Measurements from ENCODE around the gene SEPHS1.

The SEPHS1 gene

DNA sequence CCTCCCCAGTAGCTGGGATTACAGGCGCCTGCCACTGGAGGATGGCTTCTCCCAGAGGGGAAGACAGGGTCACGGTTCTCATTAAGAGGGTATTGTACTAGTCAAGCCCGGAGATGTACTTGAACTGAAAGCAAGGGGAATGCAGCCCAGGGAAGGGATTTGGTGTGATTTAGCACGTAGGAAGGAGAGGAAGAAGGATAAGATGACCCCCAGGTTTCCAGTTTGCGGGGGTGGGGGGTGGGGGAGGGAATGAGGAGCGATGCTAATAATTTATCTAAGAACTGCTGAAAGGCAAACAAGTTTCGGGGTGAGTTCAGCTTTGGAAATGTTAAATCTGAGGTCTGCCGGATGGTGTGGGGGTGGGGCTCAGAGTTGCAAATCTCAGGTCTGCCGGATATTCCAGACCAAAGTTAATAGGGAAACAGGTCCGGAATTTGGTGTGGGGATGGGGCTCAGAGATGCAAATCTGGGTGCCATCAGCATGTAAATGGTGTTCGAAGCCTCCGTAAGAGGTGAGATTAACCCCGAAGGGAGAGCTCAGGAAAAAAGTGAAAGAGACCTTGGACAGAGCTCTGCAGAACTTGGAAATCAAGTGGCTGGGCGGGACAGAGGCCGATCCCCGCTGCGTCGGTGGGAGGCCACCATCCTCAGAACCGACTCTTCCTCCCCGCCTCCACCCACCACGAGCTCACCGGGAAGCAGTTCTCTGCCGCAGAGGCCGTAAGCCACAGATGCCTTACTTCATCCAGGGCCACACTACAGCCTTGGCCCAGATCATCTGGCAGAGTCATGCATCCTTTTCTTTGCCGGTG lies 1.6 kb upstream of the SEPHS1 start (continued):
- TF ChIP-seq KLF16 (tag by site-specific recombination; IDR thresholded peaks at IDR 0.05) (no peak), ZNF626 (tag by site-specific recombination; IDR thresholded peaks at IDR 0.05) (no peak), BCL11A (tag by site-specific recombination; IDR thresholded peaks at IDR 0.05; ENCODE audit: low read depth) (no peak), ZNF747 (tag by site-specific recombination; IDR thresholded peaks at IDR 0.05) (no peak), REPIN1 (tag by site-specific recombination; IDR thresholded peaks at IDR 0.05; ENCODE audit: low read depth) (0 out of 2 replicates have a peak, but pooled peaks have one; percentile 44), ZNF202 (tag by site-specific recombination; IDR thresholded peaks at IDR 0.05; ENCODE audit: borderline replicate concordance) (no peak), SCRT1 (tag by site-specific recombination; IDR thresholded peaks at IDR 0.05; ENCODE audit: borderline replicate concordance) (no peak), MZF1 (tag by site-specific recombination; IDR thresholded peaks at IDR 0.05; ENCODE audit: borderline replicate concordance) (peak; percentile 77), ZBTB1 (tag by site-specific recombination; IDR thresholded peaks at IDR 0.05) (no peak), ZNF366 (tag by site-specific recombination; conservative IDR thresholded peaks at IDR 0.05) (no peak), ZEB2 (tag by site-specific recombination; IDR thresholded peaks at IDR 0.05) (peak; percentile 31; the same call in 1 of the 2 replicates), KLF8 (tag by site-specific recombination; IDR thresholded peaks at IDR 0.05) (no peak), ZNF629 (tag by site-specific recombination; IDR thresholded peaks at IDR 0.05) (peak; percentile 33; the same call in 1 of the 2 replicates), SP3 (tag by site-specific recombination; IDR thresholded peaks at IDR 0.05) (peak; percentile 52; the same call in 1 of the 2 replicates), YY1 (tag by site-specific recombination; IDR thresholded peaks at IDR 0.05) (no peak), ZNF473 (tag by site-specific recombination; IDR thresholded peaks at IDR 0.05) (no peak), ZNF423 (tag by site-specific recombination; IDR thresholded peaks at IDR 0.05) (no peak), SP7 (tag by site-specific recombination; IDR thresholded peaks at IDR 0.05) (0 out of 2 replicates have a peak, but pooled peaks have one; percentile 48), ZNF654 (tag by site-specific recombination; IDR thresholded peaks at IDR 0.05; ENCODE audit: low read depth) (no peak), ZNF707 (tag by site-specific recombination; IDR thresholded peaks at IDR 0.05) (no peak), SP2 (tag by site-specific recombination; IDR thresholded peaks at IDR 0.05) (peak; percentile 69), ZNF596 (tag by site-specific recombination; IDR thresholded peaks at IDR 0.05) (no peak), ZBTB7A (tag by site-specific recombination; IDR thresholded peaks at IDR 0.05; ENCODE audit: low read depth) (no peak)
- TF ChIP-seq, protein P1, sequence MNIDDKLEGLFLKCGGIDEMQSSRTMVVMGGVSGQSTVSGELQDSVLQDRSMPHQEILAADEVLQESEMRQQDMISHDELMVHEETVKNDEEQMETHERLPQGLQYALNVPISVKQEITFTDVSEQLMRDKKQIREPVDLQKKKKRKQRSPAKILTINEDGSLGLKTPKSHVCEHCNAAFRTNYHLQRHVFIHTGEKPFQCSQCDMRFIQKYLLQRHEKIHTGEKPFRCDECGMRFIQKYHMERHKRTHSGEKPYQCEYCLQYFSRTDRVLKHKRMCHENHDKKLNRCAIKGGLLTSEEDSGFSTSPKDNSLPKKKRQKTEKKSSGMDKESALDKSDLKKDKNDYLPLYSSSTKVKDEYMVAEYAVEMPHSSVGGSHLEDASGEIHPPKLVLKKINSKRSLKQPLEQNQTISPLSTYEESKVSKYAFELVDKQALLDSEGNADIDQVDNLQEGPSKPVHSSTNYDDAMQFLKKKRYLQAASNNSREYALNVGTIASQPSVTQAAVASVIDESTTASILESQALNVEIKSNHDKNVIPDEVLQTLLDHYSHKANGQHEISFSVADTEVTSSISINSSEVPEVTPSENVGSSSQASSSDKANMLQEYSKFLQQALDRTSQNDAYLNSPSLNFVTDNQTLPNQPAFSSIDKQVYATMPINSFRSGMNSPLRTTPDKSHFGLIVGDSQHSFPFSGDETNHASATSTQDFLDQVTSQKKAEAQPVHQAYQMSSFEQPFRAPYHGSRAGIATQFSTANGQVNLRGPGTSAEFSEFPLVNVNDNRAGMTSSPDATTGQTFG (tag by site-specific recombination; IDR thresholded peaks at IDR 0.05; ENCODE audit: borderline replicate concordance) = no peak
- TF ChIP-seq, protein P2, sequence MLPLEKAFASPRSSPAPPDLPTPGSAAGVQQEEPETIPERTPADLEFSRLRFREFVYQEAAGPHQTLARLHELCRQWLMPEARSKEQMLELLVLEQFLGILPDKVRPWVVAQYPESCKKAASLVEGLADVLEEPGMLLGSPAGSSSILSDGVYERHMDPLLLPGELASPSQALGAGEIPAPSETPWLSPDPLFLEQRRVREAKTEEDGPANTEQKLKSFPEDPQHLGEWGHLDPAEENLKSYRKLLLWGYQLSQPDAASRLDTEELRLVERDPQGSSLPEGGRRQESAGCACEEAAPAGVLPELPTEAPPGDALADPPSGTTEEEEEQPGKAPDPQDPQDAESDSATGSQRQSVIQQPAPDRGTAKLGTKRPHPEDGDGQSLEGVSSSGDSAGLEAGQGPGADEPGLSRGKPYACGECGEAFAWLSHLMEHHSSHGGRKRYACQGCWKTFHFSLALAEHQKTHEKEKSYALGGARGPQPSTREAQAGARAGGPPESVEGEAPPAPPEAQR (tag by site-specific recombination; IDR thresholded peaks at IDR 0.05) = no peak
- TF ChIP-seq, protein P3, sequence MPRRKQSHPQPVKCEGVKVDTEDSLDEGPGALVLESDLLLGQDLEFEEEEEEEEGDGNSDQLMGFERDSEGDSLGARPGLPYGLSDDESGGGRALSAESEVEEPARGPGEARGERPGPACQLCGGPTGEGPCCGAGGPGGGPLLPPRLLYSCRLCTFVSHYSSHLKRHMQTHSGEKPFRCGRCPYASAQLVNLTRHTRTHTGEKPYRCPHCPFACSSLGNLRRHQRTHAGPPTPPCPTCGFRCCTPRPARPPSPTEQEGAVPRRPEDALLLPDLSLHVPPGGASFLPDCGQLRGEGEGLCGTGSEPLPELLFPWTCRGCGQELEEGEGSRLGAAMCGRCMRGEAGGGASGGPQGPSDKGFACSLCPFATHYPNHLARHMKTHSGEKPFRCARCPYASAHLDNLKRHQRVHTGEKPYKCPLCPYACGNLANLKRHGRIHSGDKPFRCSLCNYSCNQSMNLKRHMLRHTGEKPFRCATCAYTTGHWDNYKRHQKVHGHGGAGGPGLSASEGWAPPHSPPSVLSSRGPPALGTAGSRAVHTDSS (tag by site-specific recombination; IDR thresholded peaks at IDR 0.05) = peak; percentile 38; the same call in 1 of the 2 replicates
- TF ChIP-seq, protein P4, sequence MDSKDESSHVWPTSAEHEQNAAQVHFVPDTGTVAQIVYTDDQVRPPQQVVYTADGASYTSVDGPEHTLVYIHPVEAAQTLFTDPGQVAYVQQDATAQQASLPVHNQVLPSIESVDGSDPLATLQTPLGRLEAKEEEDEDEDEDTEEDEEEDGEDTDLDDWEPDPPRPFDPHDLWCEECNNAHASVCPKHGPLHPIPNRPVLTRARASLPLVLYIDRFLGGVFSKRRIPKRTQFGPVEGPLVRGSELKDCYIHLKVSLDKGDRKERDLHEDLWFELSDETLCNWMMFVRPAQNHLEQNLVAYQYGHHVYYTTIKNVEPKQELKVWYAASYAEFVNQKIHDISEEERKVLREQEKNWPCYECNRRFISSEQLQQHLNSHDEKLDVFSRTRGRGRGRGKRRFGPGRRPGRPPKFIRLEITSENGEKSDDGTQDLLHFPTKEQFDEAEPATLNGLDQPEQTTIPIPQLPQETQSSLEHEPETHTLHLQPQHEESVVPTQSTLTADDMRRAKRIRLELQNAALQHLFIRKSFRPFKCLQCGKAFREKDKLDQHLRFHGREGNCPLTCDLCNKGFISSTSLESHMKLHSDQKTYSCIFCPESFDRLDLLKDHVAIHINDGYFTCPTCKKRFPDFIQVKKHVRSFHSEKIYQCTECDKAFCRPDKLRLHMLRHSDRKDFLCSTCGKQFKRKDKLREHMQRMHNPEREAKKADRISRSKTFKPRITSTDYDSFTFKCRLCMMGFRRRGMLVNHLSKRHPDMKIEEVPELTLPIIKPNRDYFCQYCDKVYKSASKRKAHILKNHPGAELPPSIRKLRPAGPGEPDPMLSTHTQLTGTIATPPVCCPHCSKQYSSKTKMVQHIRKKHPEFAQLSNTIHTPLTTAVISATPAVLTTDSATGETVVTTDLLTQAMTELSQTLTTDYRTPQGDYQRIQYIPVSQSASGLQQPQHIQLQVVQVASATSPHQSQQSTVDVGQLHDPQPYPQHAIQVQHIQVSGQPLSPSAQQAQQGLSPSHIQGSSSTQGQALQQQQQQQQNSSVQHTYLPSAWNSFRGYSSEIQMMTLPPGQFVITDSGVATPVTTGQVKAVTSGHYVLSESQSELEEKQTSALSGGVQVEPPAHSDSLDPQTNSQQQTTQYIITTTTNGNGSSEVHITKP (tag by site-specific recombination; IDR thresholded peaks at IDR 0.05) = peak; percentile 8; the same call in 1 of the 2 replicates
- TF ChIP-seq, protein P5, sequence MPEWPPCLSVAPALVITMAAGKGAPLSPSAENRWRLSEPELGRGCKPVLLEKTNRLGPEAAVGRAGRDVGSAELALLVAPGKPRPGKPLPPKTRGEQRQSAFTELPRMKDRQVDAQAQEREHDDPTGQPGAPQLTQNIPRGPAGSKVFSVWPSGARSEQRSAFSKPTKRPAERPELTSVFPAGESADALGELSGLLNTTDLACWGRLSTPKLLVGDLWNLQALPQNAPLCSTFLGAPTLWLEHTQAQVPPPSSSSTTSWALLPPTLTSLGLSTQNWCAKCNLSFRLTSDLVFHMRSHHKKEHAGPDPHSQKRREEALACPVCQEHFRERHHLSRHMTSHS (tag by site-specific recombination; IDR thresholded peaks at IDR 0.05) = no peak

All from HEK293 (cell line).